GM12878 (cell line): ENCODE data around the gene EIF1. TPM values are rescaled to one million over a fixed set of nuclear protein-coding genes. Genes with fewer than 3 reads are reported as not detected.
A peak's percentile ranks its signal among the peaks of the same experiment; 100 is the strongest.

Source experiments
- CREM ChIP-seq: IDR thresholded peaks from 2 replicates; pipeline ENCODE4 v1.6.1; 2014; ENCODE audit warnings: antibody characterized with exemption, low read depth
- HSF1 ChIP-seq: fragments of 150-350 bp; IDR thresholded peaks from 2 replicates; pipeline ENCODE4 v1.6.1; 2014; ENCODE audit warnings: mild to moderate bottlenecking, low read depth, low read length
- KLF5 ChIP-seq: fragments of 450-650 bp; IDR thresholded peaks from 2 replicates; pipeline ENCODE4 v1.6.1; 2014; ENCODE audit warnings: mild to moderate bottlenecking; ENCODE audit not compliant: partially characterized antibody
- NKRF ChIP-seq: fragments of 450-650 bp; conservative IDR thresholded peaks from 2 replicates; pipeline ENCODE4 v1.6.1; 2017; ENCODE audit warnings: mild to moderate bottlenecking, moderate library complexity
- RAD51 ChIP-seq: fragments of 450-650 bp; IDR thresholded peaks from 2 replicates; pipeline ENCODE4 v1.6.1; 2016; ENCODE audit warnings: moderate library complexity, mild to moderate bottlenecking, inconsistent platforms
- SMAD1 ChIP-seq: fragments of 450-650 bp; IDR thresholded peaks from 2 replicates; pipeline ENCODE4 v1.6.1; 2018; ENCODE audit warnings: mild to moderate bottlenecking, low read depth; ENCODE audit not compliant: partially characterized antibody
- polyA plus RNA-seq, 11 experiments: library from polyadenylated mRNA; depleted of rRNA in 4 of 11; unstranded in 6 of 11; stranded (reverse) in 5 of 11; fragments of >200 nt; fragmentation: Nextera tagmentation in 4 of 11; fragmentation: Illumina TruSeq in 1 of 11; extraction: Ambion mirVana in 4 of 11; extraction: Trizol in 1 of 11; gene quantifications; 1 replicate in 1 of 11; 2 replicates in 10 of 11; pipeline versions ENCODE4 v1.2.1 to v1.2.3, GENCODE V29; 2011 to 2016; ENCODE audit warnings: inconsistent platforms in 2 of 11, missing spikeins in 2 of 11, low read depth in 1 of 11
- total RNA-seq, 4 experiments: library from RNA; depleted of rRNA in 3 of 4; stranded (reverse); fragments of >200 nt in 3 of 4; fragmentation: Illumina TruSeq in 1 of 4; extraction: Trizol in 1 of 4; gene quantifications; 2 replicates each; pipeline versions ENCODE4 v1.2.1 to v1.2.3, GENCODE V29; 2013 to 2021
- TF ChIP-seq, protein P1 (sequence below): fragments of 450-650 bp; IDR thresholded peaks from 2 replicates; pipeline ENCODE4 v1.6.1; 2016; ENCODE audit warnings: mild to moderate bottlenecking, moderate library complexity, borderline replicate concordance
- TF ChIP-seq, protein P2 (sequence below): IDR thresholded peaks from 2 replicates; pipeline ENCODE4 v1.6.1; 2012; ENCODE audit warnings: mild to moderate bottlenecking, low read depth, low read length
- TF ChIP-seq, protein P3 (sequence below): IDR thresholded peaks from 2 replicates; pipeline ENCODE4 v1.6.1; 2011; ENCODE audit warnings: low read depth, mild to moderate bottlenecking, low read length, moderate library complexity, borderline replicate concordance; ENCODE audit errors: extremely low read depth
- TF ChIP-seq, protein P4 (sequence below): fragments of 450-650 bp; formaldehyde crosslinking; IDR thresholded peaks from 2 replicates; pipeline ENCODE4 v1.4.0; 2020; ENCODE audit warnings: mild to moderate bottlenecking, moderate library complexity
- TF ChIP-seq, protein P5 (sequence below): IDR thresholded peaks from 2 replicates; pipeline ENCODE4 v1.6.1; 2011; ENCODE audit warnings: low read depth, low read length, improper control_type of control experiment, borderline replicate concordance

Gene EIF1
- total and polyA plus RNA-seq, 10 of the 15 experiments (the other 5 are each of a cell fraction or from before 2014, with no cell fraction given): 39.4 to 815 (median 480) TPM

DNA sequence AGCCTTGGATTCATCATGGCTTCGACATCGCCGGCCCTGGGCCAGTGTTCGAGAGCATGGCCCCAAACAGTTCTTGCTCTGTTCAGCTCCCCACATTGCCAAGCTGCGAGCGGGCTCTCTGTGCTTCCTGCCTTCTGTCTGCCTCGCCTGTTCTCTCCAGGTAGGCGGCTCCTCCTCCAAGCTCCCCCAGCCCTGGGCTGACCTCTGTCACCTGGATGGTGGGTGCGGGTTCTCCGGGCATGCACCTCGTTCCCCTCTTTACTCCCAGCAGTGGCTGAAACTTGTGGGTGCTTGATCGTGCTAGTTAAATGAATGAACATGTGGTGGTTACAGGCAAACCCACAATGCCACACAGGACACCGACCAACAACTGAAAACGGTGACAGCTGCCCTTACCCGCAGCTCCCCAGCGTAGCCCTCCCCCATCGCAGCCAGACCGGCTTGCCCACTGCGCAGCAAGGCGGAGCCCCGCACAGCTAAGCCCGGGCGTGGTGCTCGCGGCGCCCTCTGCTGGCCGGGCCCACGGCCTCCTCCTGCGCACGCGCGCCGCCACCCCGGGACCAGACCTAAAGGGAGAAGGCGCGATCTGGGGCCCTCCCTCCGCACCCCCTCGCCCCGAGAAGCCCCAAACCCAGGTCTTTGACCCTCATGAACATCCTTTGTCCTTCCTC is 23.0 kb upstream of the EIF1 start (continued):
- no peak; the same call in 1 of the 2 replicates for TF ChIP-seq NKRF
- TF ChIP-seq, protein P1, sequence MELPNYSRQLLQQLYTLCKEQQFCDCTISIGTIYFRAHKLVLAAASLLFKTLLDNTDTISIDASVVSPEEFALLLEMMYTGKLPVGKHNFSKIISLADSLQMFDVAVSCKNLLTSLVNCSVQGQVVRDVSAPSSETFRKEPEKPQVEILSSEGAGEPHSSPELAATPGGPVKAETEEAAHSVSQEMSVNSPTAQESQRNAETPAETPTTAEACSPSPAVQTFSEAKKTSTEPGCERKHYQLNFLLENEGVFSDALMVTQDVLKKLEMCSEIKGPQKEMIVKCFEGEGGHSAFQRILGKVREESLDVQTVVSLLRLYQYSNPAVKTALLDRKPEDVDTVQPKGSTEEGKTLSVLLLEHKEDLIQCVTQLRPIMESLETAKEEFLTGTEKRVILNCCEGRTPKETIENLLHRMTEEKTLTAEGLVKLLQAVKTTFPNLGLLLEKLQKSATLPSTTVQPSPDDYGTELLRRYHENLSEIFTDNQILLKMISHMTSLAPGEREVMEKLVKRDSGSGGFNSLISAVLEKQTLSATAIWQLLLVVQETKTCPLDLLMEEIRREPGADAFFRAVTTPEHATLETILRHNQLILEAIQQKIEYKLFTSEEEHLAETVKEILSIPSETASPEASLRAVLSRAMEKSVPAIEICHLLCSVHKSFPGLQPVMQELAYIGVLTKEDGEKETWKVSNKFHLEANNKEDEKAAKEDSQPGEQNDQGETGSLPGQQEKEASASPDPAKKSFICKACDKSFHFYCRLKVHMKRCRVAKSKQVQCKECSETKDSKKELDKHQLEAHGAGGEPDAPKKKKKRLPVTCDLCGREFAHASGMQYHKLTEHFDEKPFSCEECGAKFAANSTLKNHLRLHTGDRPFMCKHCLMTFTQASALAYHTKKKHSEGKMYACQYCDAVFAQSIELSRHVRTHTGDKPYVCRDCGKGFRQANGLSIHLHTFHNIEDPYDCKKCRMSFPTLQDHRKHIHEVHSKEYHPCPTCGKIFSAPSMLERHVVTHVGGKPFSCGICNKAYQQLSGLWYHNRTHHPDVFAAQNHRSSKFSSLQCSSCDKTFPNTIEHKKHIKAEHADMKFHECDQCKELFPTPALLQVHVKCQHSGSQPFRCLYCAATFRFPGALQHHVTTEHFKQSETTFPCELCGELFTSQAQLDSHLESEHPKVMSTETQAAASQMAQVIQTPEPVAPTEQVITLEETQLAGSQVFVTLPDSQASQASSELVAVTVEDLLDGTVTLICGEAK: no peak
- TF ChIP-seq RAD51: no peak
- TF ChIP-seq KLF5: no peak
- TF ChIP-seq, protein P2, sequence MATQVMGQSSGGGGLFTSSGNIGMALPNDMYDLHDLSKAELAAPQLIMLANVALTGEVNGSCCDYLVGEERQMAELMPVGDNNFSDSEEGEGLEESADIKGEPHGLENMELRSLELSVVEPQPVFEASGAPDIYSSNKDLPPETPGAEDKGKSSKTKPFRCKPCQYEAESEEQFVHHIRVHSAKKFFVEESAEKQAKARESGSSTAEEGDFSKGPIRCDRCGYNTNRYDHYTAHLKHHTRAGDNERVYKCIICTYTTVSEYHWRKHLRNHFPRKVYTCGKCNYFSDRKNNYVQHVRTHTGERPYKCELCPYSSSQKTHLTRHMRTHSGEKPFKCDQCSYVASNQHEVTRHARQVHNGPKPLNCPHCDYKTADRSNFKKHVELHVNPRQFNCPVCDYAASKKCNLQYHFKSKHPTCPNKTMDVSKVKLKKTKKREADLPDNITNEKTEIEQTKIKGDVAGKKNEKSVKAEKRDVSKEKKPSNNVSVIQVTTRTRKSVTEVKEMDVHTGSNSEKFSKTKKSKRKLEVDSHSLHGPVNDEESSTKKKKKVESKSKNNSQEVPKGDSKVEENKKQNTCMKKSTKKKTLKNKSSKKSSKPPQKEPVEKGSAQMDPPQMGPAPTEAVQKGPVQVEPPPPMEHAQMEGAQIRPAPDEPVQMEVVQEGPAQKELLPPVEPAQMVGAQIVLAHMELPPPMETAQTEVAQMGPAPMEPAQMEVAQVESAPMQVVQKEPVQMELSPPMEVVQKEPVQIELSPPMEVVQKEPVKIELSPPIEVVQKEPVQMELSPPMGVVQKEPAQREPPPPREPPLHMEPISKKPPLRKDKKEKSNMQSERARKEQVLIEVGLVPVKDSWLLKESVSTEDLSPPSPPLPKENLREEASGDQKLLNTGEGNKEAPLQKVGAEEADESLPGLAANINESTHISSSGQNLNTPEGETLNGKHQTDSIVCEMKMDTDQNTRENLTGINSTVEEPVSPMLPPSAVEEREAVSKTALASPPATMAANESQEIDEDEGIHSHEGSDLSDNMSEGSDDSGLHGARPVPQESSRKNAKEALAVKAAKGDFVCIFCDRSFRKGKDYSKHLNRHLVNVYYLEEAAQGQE: no peak
- TF ChIP-seq, protein P3, sequence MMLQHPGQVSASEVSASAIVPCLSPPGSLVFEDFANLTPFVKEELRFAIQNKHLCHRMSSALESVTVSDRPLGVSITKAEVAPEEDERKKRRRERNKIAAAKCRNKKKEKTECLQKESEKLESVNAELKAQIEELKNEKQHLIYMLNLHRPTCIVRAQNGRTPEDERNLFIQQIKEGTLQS: peak; percentile 39; the same call in 1 of the 2 replicates
- no peak for TF ChIP-seq SMAD1
- no peak for TF ChIP-seq CREM
- TF ChIP-seq, protein P4, sequence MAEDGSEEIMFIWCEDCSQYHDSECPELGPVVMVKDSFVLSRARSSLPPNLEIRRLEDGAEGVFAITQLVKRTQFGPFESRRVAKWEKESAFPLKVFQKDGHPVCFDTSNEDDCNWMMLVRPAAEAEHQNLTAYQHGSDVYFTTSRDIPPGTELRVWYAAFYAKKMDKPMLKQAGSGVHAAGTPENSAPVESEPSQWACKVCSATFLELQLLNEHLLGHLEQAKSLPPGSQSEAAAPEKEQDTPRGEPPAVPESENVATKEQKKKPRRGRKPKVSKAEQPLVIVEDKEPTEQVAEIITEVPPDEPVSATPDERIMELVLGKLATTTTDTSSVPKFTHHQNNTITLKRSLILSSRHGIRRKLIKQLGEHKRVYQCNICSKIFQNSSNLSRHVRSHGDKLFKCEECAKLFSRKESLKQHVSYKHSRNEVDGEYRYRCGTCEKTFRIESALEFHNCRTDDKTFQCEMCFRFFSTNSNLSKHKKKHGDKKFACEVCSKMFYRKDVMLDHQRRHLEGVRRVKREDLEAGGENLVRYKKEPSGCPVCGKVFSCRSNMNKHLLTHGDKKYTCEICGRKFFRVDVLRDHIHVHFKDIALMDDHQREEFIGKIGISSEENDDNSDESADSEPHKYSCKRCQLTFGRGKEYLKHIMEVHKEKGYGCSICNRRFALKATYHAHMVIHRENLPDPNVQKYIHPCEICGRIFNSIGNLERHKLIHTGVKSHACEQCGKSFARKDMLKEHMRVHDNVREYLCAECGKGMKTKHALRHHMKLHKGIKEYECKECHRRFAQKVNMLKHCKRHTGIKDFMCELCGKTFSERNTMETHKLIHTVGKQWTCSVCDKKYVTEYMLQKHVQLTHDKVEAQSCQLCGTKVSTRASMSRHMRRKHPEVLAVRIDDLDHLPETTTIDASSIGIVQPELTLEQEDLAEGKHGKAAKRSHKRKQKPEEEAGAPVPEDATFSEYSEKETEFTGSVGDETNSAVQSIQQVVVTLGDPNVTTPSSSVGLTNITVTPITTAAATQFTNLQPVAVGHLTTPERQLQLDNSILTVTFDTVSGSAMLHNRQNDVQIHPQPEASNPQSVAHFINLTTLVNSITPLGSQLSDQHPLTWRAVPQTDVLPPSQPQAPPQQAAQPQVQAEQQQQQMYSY (CRISPR knock-in tag): no peak
- TF ChIP-seq, protein P5, sequence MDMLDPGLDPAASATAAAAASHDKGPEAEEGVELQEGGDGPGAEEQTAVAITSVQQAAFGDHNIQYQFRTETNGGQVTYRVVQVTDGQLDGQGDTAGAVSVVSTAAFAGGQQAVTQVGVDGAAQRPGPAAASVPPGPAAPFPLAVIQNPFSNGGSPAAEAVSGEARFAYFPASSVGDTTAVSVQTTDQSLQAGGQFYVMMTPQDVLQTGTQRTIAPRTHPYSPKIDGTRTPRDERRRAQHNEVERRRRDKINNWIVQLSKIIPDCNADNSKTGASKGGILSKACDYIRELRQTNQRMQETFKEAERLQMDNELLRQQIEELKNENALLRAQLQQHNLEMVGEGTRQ: no peak
- no peak for TF ChIP-seq HSF1
